Measurements from ENCODE around the gene SPTBN4.

The SPTBN4 gene

DNA sequence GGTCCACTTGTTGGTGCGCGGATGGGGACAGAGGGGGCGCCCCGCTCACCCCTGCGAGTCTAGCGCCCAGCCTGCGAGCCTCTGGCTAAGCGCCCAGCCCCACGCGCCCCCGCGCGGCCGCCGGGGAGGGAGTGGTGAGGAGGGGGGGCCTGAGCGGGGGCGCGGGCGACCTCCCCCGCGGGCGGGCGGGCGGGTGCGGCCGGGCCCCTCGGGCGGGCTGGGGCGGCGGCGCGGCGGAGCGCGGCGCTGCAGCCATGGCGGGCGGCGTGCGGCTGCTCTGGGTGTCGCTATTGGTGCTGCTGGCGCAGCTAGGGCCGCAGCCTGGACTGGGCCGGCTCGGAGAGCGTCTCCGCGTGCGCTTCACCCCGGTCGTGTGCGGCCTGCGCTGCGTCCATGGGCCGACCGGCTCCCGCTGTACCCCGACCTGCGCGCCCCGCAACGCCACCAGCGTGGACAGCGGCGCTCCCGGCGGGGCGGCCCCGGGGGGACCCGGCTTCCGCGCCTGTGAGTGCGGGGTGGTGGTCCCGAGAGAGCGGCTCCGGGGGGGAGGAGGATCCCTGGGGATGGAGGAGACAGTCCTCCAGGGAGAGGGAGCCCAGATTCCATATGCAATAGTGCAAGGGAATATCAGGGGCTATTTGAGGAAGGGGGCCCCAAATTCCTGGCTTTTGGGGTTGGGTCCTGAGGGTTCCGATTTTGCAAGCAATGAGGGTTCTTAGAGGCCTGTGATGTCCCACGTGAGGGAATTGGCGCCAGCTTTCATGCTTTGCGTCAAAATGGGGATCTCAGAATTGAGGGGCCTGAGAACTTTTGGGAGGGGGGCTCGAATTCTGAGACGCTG is 134.6 kb downstream of the SPTBN4 start, which contains the start of gene LTBP4:
Gene LTBP4 (plus strand): TSS at position 236 of the 841 bp plus-strand sequence. CDS start 19 bp downstream, at position 255.
- peak within 1 kb of the TSS; percentile 58 for H3K4me3 ChIP-seq (replicated peaks; ENCODE audit: low read depth, low read length)
- DNase-seq (ENCODE audit: low read depth): no peak
- TF ChIP-seq, protein P1, sequence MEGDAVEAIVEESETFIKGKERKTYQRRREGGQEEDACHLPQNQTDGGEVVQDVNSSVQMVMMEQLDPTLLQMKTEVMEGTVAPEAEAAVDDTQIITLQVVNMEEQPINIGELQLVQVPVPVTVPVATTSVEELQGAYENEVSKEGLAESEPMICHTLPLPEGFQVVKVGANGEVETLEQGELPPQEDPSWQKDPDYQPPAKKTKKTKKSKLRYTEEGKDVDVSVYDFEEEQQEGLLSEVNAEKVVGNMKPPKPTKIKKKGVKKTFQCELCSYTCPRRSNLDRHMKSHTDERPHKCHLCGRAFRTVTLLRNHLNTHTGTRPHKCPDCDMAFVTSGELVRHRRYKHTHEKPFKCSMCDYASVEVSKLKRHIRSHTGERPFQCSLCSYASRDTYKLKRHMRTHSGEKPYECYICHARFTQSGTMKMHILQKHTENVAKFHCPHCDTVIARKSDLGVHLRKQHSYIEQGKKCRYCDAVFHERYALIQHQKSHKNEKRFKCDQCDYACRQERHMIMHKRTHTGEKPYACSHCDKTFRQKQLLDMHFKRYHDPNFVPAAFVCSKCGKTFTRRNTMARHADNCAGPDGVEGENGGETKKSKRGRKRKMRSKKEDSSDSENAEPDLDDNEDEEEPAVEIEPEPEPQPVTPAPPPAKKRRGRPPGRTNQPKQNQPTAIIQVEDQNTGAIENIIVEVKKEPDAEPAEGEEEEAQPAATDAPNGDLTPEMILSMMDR (IDR thresholded peaks at IDR 0.05; ENCODE audit: low read length, missing control alignments): no peak

DNA sequence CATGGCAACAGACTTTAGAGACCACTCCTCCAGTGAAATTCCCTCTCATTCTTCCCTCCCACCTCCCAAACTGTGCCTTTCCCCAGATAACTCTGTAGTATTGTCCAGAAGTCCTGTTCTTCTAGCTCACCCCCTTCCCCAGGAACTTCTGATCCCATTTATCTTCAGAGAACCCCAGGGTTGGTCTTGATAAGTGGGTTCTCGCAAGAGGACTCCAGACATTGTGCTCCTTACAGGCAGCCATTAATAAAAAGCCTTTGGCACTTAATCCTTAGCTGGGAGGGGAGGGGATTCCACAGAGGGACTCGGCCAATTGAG is 136.2 kb downstream of the SPTBN4 start:
- DNase-seq (ENCODE audit: low read depth): no peak
- TF ChIP-seq, protein P1 (IDR thresholded peaks at IDR 0.05; ENCODE audit: low read length, missing control alignments): no peak
- peak overlapping the region; percentile 58 for H3K4me3 ChIP-seq (replicated peaks; ENCODE audit: low read depth, low read length)

DNA sequence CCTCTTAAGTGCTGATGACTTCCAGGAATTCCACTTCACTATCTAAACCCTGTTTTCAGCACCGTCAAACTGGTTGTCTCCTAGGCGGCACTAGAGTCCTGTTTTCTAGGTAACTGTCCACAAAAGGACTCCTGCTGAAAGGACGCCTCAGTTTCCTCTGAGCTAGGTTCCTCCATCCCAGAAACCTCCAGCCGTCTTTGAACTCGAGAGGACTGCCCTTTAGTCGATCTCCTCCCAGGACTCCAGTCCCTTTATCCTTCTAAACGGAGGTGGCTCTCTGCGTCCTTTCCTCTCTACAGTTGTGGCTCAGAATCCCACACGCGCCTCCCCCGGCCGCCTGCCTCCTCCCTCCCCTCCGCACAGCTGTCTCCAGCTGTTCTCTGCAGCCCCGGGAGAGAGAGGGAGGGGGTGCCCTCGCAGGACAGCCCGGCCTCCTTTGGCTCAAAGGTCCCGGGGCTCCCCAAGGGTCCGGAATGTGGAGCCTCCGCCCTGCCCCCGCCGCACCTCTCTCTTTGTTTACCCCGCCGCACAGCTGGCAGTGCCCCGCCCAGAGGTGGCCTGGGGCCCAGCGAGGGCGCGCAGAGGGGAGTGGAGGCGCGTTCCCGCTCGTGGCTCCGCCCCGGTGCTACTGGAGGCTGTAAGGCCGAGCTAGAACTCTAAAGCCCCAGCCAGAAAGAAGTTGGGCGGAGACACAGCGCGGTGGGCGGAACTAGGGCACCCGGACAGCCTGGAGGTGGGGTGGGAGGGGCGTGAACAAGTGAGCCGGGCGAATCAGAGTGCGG is 136.8 kb downstream of the SPTBN4 start:
- H3K4me3 ChIP-seq (replicated peaks; ENCODE audit: low read depth, low read length): peak overlapping the region; percentile 58
- DNase-seq (ENCODE audit: low read depth): peak; percentile 98
- TF ChIP-seq, protein P1 (IDR thresholded peaks at IDR 0.05; ENCODE audit: low read length, missing control alignments): peak; percentile 5

DNA sequence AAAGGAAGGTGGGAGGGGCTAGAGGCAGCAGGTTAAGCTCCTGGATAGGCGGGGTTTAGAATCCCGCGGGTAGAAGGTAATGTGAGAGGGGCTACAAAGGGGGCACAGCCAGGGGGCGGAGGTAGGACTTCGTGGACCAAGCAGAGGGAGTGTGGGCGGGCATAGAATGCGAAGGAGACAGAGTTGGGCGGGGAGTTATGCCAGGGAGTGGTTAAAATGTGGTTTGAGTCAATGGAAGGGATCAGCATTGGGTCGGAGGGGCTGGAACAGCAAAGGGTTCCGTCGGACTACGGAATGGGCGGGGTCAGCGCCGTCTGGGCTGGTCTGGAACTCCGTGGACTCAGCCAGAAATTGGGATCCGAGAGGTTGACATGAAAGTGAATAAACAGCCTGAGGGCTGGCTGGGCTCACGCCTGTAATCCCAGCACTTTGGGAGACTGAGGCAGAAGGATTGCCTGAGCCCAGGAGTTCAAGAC is 137.4 kb downstream of the SPTBN4 start:
- TF ChIP-seq, protein P1 (IDR thresholded peaks at IDR 0.05; ENCODE audit: low read length, missing control alignments): no peak
- DNase-seq (ENCODE audit: low read depth): no peak
- peak overlapping the region; percentile 21 for H3K4me3 ChIP-seq (replicated peaks; ENCODE audit: low read depth, low read length)

DNA sequence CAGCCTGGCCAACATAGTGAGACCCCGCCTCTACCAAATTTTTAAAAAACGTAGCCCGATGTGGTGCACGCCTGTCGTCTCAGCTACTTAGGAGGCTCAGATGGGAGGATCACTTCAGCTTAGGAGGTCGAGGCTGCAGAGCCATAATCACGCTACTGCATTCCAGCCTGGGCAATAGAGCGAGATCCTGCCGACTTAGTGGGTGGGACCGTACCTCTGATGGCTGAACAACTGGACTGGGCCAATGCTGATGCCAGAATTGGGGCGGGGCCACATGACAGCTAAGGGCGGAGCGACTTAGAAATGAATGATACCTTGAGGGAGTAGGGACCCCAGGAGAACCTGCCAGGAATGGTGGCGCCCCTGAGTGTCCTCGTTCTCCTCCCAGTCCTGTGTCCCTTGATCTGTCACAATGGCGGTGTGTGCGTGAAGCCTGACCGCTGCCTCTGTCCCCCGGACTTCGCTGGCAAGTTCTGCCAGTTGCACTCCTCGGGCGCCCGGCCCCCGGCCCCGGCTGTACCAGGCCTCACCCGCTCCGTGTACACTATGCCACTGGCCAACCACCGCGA is 137.9 kb downstream of the SPTBN4 start:
- peak overlapping the region; percentile 32 for H3K4me3 ChIP-seq (replicated peaks; ENCODE audit: low read depth, low read length)
- no peak for DNase-seq (ENCODE audit: low read depth)
- TF ChIP-seq, protein P1 (IDR thresholded peaks at IDR 0.05; ENCODE audit: low read length, missing control alignments): no peak

DNA sequence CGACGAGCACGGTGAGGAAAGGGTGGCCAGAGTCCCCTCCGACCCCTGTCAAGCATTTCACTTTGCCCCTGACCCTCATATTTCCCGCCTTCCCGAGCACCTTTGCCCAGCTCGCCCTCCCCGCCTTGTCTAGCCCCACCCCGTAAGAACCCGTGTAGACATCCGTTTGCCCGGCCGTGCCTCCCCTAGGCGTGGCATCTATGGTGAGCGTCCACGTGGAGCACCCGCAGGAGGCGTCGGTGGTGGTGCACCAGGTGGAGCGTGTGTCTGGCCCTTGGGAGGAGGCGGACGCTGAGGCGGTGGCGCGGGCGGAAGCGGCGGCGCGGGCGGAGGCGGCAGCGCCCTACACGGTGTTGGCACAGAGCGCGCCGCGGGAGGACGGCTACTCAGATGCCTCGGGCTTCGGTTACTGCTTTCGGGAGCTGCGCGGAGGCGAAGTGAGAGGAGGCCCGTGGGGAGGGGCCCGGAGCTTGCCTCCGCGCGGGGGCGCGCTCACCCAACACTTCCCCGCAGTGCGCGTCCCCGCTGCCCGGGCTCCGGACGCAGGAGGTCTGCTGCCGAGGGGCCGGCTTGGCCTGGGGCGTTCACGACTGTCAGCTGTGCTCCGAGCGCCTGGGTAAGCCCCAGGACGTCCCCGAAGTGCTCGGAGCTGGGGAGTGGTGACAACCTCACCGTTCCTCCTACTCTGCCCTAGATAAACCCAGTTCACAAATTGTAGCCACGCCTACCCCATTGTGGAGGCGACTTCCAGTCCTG is 138.6 kb downstream of the SPTBN4 start:
- H3K4me3 ChIP-seq (replicated peaks; ENCODE audit: low read depth, low read length): peak overlapping the region; percentile 32
- TF ChIP-seq, protein P1 (IDR thresholded peaks at IDR 0.05; ENCODE audit: low read length, missing control alignments): no peak
- peak; percentile 55 for DNase-seq (ENCODE audit: low read depth)

All from fibroblast of pulmonary artery (primary cell).